ENCODE results near the gene INPP5A.
"Not testable (repeated sequence)": the region's sequence is repeated elsewhere in the genome, so short reads cannot be mapped to it uniquely, and the experiment has no call there.

The INPP5A gene

DNA sequence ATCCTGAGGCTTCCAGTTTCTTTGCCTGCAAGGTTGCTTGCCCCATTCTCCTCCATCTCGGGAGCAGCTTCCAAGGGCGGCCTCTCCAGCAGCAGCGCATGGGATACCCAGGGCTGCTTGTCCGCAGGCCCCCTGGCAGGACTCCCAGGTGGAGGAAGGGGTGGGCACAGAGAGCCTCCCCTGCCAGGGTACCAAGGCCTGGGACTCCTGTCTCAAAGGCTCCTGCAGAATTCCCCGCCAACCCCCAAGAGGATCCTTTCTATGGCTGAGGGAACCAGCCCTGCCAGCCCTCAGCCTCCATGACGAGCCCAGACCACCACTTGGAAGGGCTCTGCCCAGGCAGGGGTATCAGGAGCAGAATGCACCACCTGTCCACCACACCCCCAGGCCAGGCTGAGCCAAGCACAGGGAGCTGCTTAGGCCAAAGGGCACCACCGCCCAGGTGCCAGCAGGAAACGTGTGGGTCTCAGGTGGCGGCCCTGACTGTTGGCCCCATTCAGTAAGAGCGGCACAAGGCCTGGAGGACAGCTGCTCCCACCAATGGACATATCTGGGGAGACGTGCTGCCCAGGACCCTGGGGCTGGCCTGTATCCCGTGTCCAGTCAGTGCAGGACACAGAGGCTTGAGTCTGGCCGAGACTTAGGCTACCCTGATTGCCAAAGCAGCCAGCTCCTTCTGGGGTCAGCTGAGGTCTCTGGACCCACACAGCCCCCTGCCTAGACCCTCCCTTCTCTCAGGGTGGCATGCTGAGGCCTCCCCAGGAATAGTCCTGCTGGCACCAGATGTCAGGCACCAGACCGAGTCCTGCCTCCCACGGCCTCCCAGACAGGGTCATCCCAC lies 33.8 kb upstream of the INPP5A start:
- DNase-seq (ENCODE audit: low read depth, low spot score), result no peak

DNA sequence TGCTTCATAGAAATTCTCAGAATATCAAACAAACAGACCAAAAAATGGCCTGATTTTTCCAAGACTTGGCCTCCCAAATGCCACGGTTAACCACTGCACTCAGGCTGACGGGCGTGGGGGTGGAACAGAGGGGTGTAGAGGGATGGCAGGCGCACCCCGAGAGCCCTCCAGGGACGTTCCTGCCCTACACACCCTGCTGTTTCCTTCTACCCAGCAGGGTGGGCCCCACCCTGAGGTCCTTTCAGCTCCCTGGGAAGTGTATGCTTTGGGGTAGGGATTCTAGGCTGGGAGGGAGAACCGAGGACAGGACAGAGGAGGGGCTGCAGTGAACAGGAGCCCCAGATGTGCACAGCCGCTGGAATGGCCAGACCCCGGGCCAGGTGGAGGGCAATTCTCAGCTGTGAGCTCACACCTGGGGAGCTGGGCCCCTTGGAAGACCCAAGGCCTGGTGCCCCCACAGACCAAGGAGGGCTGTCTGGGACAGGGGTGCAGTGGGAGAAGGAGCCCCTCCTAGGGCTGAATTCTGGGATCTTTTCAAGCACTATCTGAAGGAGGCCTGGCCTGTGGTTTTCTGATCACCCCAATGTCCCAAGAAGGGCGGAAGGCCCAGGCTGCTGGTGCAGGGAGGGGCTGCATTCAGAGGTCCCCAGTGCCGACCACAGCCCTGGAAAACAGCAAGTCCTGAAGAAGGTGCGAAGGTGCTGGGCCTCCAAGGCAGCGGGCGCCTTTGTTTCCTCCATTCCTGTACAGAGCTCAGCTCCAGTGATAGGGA lies 32.9 kb upstream of the INPP5A start:
- no peak for DNase-seq (ENCODE audit: low read depth, low spot score)

- DNase-seq (ENCODE audit: low read depth, low spot score), result not testable (repeated sequence)
Observed at GRCh38 chr10:132505546-132505945, 32.0 kb upstream of the INPP5A start.

DNA sequence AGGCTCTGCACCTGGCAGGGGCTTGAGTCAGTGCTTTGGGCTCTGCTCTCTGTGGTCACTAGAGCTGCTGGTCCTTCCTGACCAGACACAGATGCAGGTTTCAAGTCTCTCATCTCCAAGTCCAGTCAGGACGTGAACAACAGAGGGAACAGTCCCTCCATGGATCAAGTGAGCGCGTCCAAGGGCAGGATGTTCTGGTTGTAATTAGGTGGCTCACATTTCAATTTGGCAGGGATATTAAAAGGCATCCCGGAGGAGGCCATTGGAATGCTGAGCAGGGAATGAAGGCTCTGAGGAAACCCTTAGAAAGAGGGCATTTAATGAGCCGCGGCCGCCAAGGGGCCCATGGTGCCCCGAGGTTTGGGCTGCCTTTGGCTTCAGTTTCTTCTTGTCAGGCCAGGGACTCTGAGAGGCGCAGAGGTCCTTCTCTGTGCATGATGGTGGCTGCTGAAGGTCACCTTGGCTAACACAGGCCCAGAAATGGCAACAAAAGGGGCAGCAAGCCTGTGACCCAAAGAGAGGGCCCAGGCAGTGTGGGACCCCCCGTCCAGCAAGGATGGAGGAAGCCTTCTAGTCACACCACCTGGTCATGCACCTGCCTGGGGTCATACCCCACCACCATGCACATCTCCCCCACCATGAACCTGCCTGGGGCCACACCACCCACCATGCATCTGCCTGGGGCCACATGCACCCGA lies 30.7 kb upstream of the INPP5A start:
- DNase-seq (ENCODE audit: low read depth, low spot score), result no peak

DNA sequence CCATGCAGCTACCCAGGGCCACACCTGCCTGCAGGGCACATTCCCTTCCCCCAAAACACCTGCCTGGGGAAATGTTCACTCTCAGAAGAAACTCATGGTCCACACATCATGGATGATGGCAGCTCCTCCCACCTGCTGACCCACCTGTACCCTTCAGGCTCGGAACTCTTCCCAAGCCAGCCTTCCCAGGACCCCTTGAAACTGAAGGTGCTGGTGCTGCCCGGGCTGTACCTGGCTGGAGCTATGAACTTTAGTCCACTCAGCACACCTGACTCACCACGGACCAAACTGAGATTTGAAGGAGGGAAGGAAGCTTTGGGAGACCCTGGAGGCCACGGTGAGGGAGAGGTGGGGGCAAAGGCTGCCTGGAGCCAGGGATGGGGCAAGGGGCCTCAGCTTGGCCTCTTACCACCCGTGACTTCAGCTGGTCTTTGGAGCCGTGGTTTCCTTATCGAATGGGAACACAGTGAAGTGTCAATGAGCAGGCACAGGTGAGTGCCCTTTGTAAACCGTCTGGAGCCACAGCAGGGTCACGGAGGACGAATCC lies 30.1 kb upstream of the INPP5A start:
- DNase-seq (ENCODE audit: low read depth, low spot score), result no peak

DNA sequence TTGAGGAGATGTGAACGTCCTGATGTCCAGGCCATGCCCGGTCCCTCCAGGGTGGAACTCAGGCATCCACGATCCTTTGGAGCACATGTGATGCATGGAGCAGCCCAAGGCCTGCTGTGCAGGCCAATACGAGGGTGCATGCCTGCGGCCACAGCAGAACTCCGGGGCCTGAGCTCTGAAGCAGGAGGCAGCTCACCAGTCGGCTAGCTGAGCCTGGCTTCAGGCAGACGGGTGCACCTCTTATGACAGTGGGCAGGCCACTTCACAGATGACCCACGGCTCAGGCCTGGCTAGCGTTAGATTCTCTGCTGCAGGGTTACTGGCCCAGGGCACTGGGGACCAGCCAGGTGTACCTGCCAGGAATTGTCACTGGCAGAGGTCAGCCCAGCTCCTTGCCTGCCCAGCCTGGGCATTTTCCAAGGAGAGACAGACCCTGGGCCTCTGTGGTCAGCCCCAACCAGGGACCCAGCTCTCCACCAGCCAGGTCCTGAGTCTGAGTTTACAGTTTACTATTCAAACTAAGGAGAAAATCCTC lies 29.6 kb upstream of the INPP5A start:
- no peak for DNase-seq (ENCODE audit: low read depth, low spot score)

- no peak for DNase-seq (ENCODE audit: low read depth, low spot score)
Observed at GRCh38 chr10:132508581-132509443, 28.8 kb upstream of the INPP5A start.

GRCh38 chr10:132509506-132510173 lies 27.9 kb upstream of the INPP5A start:
- DNase-seq (ENCODE audit: low read depth, low spot score), result no peak

DNA sequence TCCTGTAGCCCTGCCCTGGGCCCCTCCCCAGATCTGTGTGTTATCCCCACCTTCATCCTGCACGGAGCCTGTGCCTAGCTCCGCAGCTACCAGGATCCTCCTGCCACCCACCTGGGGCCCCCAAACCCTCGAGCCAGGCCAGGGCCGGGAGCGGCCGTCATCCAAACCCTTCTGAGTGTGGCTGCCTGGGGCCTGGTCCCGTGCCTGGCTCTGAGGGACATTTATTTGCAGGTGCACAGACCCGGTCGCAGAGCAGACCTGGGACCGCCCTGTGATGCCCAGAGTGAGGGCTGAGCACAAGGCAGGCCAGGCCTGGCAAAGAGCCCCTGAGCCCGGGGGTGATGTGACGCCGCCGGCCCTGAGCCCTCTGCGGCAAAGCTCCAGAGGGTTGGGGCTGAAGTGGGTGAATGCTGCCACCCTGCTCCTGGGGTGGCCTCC lies 27.4 kb upstream of the INPP5A start:
- no peak for DNase-seq (ENCODE audit: low read depth, low spot score)

DNA sequence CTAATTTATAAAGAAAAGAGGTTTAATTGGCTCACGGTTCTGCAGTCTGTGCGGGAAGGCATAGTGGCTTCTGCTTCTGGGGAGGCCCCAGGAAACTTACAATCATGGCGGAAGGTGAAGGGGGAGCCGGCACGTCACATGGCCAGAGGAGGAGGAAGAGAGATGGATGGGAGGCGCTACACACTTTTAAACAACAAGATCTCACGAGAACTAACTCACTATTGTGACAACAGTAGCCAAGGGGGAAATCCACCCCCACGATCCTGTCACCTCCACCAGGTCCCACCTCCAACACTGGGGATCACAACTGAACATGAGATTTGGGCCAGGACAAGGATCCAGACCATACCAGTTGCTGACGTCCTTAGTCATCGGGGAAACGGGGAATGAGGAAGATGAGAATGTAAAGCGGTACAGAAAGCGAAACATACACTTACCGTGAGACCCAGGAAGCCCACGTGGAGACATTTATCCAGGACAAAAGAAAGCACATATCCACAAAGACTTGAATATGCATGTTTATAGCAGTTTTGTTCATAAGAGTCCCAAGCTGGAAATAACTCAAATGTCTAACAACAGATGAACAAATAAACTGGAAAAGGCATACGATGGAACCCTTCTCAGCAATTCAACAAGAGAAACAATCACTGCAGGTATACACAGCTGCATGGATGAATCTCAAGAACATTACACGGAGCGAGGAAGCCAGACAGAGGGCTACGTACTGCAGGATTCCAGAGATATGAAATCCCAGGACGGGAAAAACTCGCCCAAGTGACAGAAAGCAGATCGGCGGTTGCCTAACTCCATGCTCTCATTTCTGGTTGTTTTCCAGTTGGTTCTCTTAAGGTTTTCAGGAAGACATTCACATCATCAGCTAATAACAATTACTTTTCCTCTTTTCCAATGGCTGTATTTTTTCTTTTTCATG lies 26.2 kb upstream of the INPP5A start:
- no peak for DNase-seq (ENCODE audit: low read depth, low spot score)

GRCh38 chr10:132512052-132512442 lies 25.5 kb upstream of the INPP5A start:
- no peak for DNase-seq (ENCODE audit: low read depth, low spot score)

GRCh38 chr10:132512693-132513345 lies 24.8 kb upstream of the INPP5A start:
- DNase-seq (ENCODE audit: low read depth, low spot score), result no peak

GRCh38 chr10:132514821-132515520 lies 22.6 kb upstream of the INPP5A start:
- no peak for DNase-seq (ENCODE audit: low read depth, low spot score)

DNA sequence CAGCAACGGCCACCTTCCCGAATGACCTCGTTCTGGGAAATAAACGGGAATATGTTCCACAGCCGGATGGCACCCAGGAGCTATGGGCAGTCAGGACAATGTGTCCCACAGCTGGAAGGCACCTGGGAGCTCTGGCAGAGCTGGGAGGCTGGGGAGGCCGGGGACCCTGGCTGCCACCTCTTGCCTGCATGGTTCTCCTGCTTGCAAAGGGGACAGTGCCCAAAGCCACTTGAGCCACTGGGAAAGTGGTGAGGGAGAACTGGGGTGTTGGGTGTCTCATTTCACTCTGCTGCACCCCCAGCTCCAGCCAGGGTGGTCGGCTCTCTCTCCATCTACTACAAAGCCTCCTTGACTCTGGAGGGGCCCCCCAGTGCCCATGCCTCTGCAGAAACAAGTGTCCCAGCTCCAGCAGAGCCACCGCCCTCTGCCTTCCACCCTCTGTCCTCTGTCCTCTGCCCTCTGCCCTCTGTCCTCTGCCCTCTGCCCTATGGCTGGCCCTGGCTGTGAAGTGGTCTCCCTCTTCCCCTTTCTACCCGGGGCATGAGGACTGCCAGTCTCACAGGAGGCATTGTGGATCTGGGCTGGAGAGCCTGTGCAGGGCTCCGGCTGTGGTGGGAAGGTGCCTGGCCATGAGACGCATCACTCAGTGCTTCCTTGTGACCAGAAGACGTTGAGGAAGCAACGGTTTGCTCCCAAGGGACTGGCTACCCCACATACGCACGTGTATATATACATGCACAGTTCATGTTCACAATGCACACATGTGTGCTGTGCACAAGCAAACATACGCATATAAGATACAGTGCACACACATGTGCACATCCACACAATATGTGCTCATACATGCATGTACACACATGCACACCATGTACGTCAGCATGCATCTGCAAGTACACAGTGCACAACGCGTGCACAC lies 21.5 kb upstream of the INPP5A start:
- no peak for DNase-seq (ENCODE audit: low read depth, low spot score)

- peak; percentile 63 for DNase-seq (ENCODE audit: low read depth, low spot score)
Observed at GRCh38 chr10:132516771-132517725, 20.5 kb upstream of the INPP5A start.

All from brain pericyte (primary cell).